K562 (cell line): ENCODE data around the gene RALB. TPM values are rescaled to one million over a fixed set of nuclear protein-coding genes. Genes with fewer than 3 reads are reported as not detected.

Experiments used
- ATAC-seq: fragments of 200-7000 bp; cut with Tn5 transposase; 3 replicates; pipeline ENCODE4 v1.9.1; 2020; ENCODE audit warnings: moderate library complexity
- BruUV-seq: library from RNA; stranded (reverse); fragments of 400-500 nt; replicated peaks from 2 replicates; lab custom pipeline; 2021; lab: Mats Ljungman, UMichigan
- CTCF ChIA-PET: fragments of 300-600 bp; formaldehyde crosslinking; extraction: SDS; loops from one replicate; lab custom pipeline; 2021; ENCODE audit warnings: low intra/inter-chr PET ratio; lab: Yijun Ruan, JAX
- POLR2A ChIA-PET: fragments of 300-600, 350-650 bp; sonication (Branson Sonifier 250); formaldehyde crosslinking; extraction: SDS; loops from one replicate; lab custom pipeline; 2021; ENCODE audit warnings: antibody characterized with exemption, inconsistent platforms; lab: Yijun Ruan, JAX
- DNase-seq, 4 experiments: peaks; one replicate each; pipeline versions ENCODE4 v3.0.0 to v3.0.0-alpha.2; 2011 to 2018; ENCODE audit warnings: low spot score in 3 of 4, mixed read lengths in 3 of 4; ENCODE audit errors: extremely low read depth in 1 of 4
- FAIRE-seq: peaks from 2 replicates; lab custom pipeline; 2011; peaks lifted over from hg19 to GRCh38; lab: Jason Lieb, UNC
- H2AFZ ChIP-seq: 2 replicates; pipeline ENCODE4 v1.6.0; 2011; ENCODE audit warnings: low read depth, low read length, control low read depth, inconsistent platforms
- H3K27ac ChIP-seq: fragments of 200-600 bp; 3 replicates; pipeline ENCODE4 v1.8.0; 2011; ENCODE audit warnings: low read depth, mild to moderate bottlenecking, control low read depth, inconsistent platforms, low read length, moderate library complexity, mixed read lengths; ENCODE audit errors: extremely low read depth
- H3K27me3 ChIP-seq, 2 experiments: fragments of 300-600 bp in 1 of 2; 2 replicates in 1 of 2; 3 replicates in 1 of 2; pipeline versions ENCODE4 v1.6.0 to v1.8.0; 2011; ENCODE audit warnings: inconsistent platforms in 2 of 2, low read length in 2 of 2, mild to moderate bottlenecking in 1 of 2, mixed read lengths in 1 of 2, moderate library complexity in 1 of 2; ENCODE audit not compliant: control insufficient read depth in 2 of 2, insufficient read depth in 2 of 2
- H3K36me3 ChIP-seq: fragments of 300-600 bp; 3 replicates; pipeline ENCODE4 v1.8.0; 2011; ENCODE audit warnings: mild to moderate bottlenecking, low read length, inconsistent platforms; ENCODE audit not compliant: control insufficient read depth, insufficient read depth
- H3K4me1 ChIP-seq, 2 experiments: fragments of 200-600 bp in 1 of 2; replicated peaks in 1 of 2; 2 replicates in 1 of 2; 3 replicates in 1 of 2; pipeline versions ENCODE4 v1.5.1 to v1.8.0; 2011; ENCODE audit warnings: inconsistent platforms in 2 of 2, low read length in 2 of 2, mild to moderate bottlenecking in 1 of 2, mixed read lengths in 1 of 2, moderate library complexity in 1 of 2; ENCODE audit not compliant: control insufficient read depth in 2 of 2, insufficient read depth in 2 of 2
- H3K4me2 ChIP-seq: 2 replicates; pipeline ENCODE4 v1.6.1; 2011; ENCODE audit warnings: low read length, control low read depth, inconsistent platforms, mixed read lengths; ENCODE audit not compliant: insufficient read depth
- H3K4me3 ChIP-seq: fragments of 200-600 bp; sonication (generic), shearing (Covaris generic); 2 replicates; pipeline ENCODE4 v1.5.1; 2016; ENCODE audit warnings: control low read depth, inconsistent platforms
- H3K79me2 ChIP-seq: fragments of 200-600 bp; 3 replicates; pipeline ENCODE4 v1.8.0; 2011; ENCODE audit warnings: low read length, inconsistent platforms; ENCODE audit not compliant: control insufficient read depth, insufficient read depth
- H3K9ac ChIP-seq, 2 experiments: 2 replicates each; pipeline versions ENCODE4 v1.6.0 to v1.6.1; 2011; ENCODE audit warnings: low read depth in 2 of 2, low read length in 2 of 2, control low read depth in 1 of 2, inconsistent platforms in 1 of 2, mild to moderate bottlenecking in 1 of 2, mixed read lengths in 1 of 2; ENCODE audit not compliant: insufficient read depth in 1 of 2
- H3K9me1 ChIP-seq: one replicate; pipeline ENCODE4 v1.6.0; 2011; ENCODE audit warnings: inconsistent platforms, mild to moderate bottlenecking, low read length, moderate library complexity; ENCODE audit not compliant: control insufficient read depth, insufficient read depth
- H3K9me3 ChIP-seq: replicated peaks from 2 replicates; pipeline ENCODE4 v1.5.1; 2011; ENCODE audit warnings: low read depth, low read length, inconsistent platforms; ENCODE audit not compliant: control insufficient read depth, insufficient read depth
- H4K20me1 ChIP-seq: replicated peaks from 2 replicates; pipeline ENCODE4 v1.6.1; 2011; ENCODE audit warnings: low read length, inconsistent platforms, mixed read lengths; ENCODE audit not compliant: control insufficient read depth, insufficient read depth
- EWSR1 ChIP-seq: fragments of 450-650 bp; IDR thresholded peaks from 2 replicates; pipeline ENCODE4 v1.6.1; 2018; ENCODE audit warnings: borderline replicate concordance, mild to moderate bottlenecking, low read depth, moderate library complexity; ENCODE audit not compliant: partially characterized antibody
- KAT8 ChIP-seq: fragments of 450-650 bp; IDR thresholded peaks from 2 replicates; pipeline ENCODE4 v1.6.1; 2016; ENCODE audit warnings: low read depth, mild to moderate bottlenecking
- NFE2L1 ChIP-seq: fragments of 450-650 bp; IDR thresholded peaks from 2 replicates; pipeline ENCODE4 v1.6.1; 2016; ENCODE audit warnings: missing genetic modification characterization, low read depth, mild to moderate bottlenecking, missing compliant biosample characterization, moderate library complexity, borderline replicate concordance
- RB1 ChIP-seq: fragments of 450-650 bp; IDR thresholded peaks from 2 replicates; pipeline ENCODE4 v1.6.1; 2017; ENCODE audit warnings: low read depth, mild to moderate bottlenecking
- STAT6 ChIP-seq: sonication (generic); formaldehyde crosslinking; IDR thresholded peaks from 2 replicates; pipeline ENCODE4 v1.8.1; 2023; ENCODE audit warnings: mild to moderate bottlenecking, missing genetic modification reagents
- ZFP1 ChIP-seq: fragments of 450-650 bp; formaldehyde crosslinking; IDR thresholded peaks from 2 replicates; pipeline ENCODE4 v1.4.0; 2020; ENCODE audit warnings: mild to moderate bottlenecking, mixed read lengths
- ZNF274 ChIP-seq: IDR thresholded peaks from 2 replicates; pipeline ENCODE4 v1.6.1; 2011; ENCODE audit warnings: low read depth, mild to moderate bottlenecking, low read length, moderate library complexity, borderline replicate concordance
- ZNF449 ChIP-seq: fragments of 250-450 bp; sonication (Bioruptor Pico); IDR thresholded peaks from 2 replicates; pipeline ENCODE4 v1.8.0; 2022; ENCODE audit warnings: moderate library complexity, mild to moderate bottlenecking, inconsistent platforms
- WGBS: fragments of 100-300 bp; shearing (Covaris generic); methylation state at CpG from one replicate; pipeline ENCODE4 v1.1.6; 2016; ENCODE audit warnings: low coverage, mixed read lengths; ENCODE audit not compliant: insufficient coverage; ENCODE audit errors: missing lambda C conversion rate; 5-methylcytosine and 5-hydroxymethylcytosine counted together
- in situ Hi-C: fragments of 300-500 bp; cut with MboI; formaldehyde crosslinking; loops from 4 replicates; pipeline ENCODE4 v1.15.0; 2018; ENCODE audit warnings: inconsistent platforms, mixed read lengths
- intact Hi-C: fragments of 100-400 bp; cut with micrococcal nuclease; formaldehyde crosslinking; loops from 2 replicates; pipeline ENCODE4 v1.14.2; 2022
- polyA plus RNA-seq, 8 experiments: library from polyadenylated mRNA; depleted of rRNA in 4 of 8; stranded (reverse) in 5 of 8; unstranded in 3 of 8; fragments of >200 nt; fragmentation: Nextera tagmentation in 2 of 8; fragmentation: Illumina TruSeq in 1 of 8; extraction: Ambion mirVana in 2 of 8; extraction: Trizol in 1 of 8; gene quantifications; 2 replicates each; pipeline versions ENCODE4 v1.2.1 to v1.2.3, GENCODE V29; 2011 to 2014; ENCODE audit warnings: inconsistent platforms in 1 of 8, missing spikeins in 1 of 8
- total RNA-seq, 7 experiments: library from RNA; depleted of rRNA in 6 of 7; stranded (reverse); fragments of >200 nt in 6 of 7; fragmentation: Illumina TruSeq in 2 of 7; extraction: Trizol in 2 of 7; gene quantifications; 2 replicates each; pipeline versions ENCODE4 v1.2.1 to v1.2.3, GENCODE V29; 2011 to 2021; ENCODE audit warnings: low replicate concordance in 1 of 7

Gene RALB
- total and polyA plus RNA-seq, 9 of the 15 experiments (the other 6 are each of a cell fraction or from before 2014, with no cell fraction given) = 14.8 to 65.6 (median 38.4) TPM

GRCh38 chr2:120314690-120315366 lies 62.2 kb downstream of the RALB start:
- no peak for ATAC-seq
- no peak for DNase-seq

GRCh38 chr2:120315367-120316033 lies 62.8 kb downstream of the RALB start:
- POLR2A ChIA-PET = interaction anchor here (1.0 to 1.5 kb wide), 2 partner anchors 10 to 11 kb away, joined by 3 read pairs; no protein-coding TSS in a partner anchor
- TF ChIP-seq STAT6 (CRISPR knock-in tag) (no peak), ZNF449 (CRISPR knock-in tag) (no peak), KAT8 (no peak), ZNF274 (no peak), RB1 (no peak)

More at GRCh38 chr2:120314690-120315366, 62.2 kb downstream of the RALB start:
- in situ Hi-C loops (loop anchor here (10.0 kb wide), 1 partner anchor 200 kb away; no protein-coding TSS in a partner anchor), intact Hi-C loops (loop anchor here (5.0 to 10.0 kb wide), 4 partner anchors 138 to 360 kb away; partner anchors contain the start of gene EPB41L5)
- Histone ChIP-seq H3K27ac (no peak overlapping the region), H4K20me1 (peaks cover 11% of the 10 kb centered on the region), H3K36me3 (no peaks in the 10 kb centered on the region), H3K9me3 (no peaks in the 10 kb centered on the region), H3K27me3 (peaks cover 44 to 79% of the 10 kb centered on the region in 2 experiments), H3K4me3 (no peak overlapping the region), H3K4me1 (peaks cover 0 to 6% of the 10 kb centered on the region in 2 experiments; a peak in 2 of 5 replicates), H3K9ac (no peak overlapping the region), H3K9me1 (peaks cover 4% of the 10 kb centered on the region), H2AFZ (no peak overlapping the region), H3K4me2 (no peak overlapping the region), H3K79me2 (no peaks in the 10 kb centered on the region)
- BruUV-seq = no TSS peak
- FAIRE-seq = no peak
- ChIA-PET POLR2A (interaction anchor here (1.0 to 1.2 kb wide), 2 partner anchors 11 to 130 kb away, joined by 3 to 4 read pairs; no protein-coding TSS in a partner anchor), CTCF (no interaction called here)
- WGBS = 4% methylated on average over 19 of the region's 19 CpGs
- TF ChIP-seq EWSR1 = no peak
- no peak for TF ChIP-seq NFE2L1
- TF ChIP-seq ZFP1 (CRISPR knock-in tag) = no peak

More at GRCh38 chr2:120315367-120316033, 62.8 kb downstream of the RALB start:
- Histone ChIP-seq H3K4me2 (no peak overlapping the region), H3K9me3 (no peaks in the 10 kb centered on the region), H3K27me3 (peaks cover 50 to 83% of the 10 kb centered on the region in 2 experiments), H3K4me3 (no peak overlapping the region), H3K79me2 (no peaks in the 10 kb centered on the region), H3K9me1 (peaks cover 4% of the 10 kb centered on the region), H2AFZ (no peak overlapping the region), H3K36me3 (no peaks in the 10 kb centered on the region), H3K9ac (no peak overlapping the region), H4K20me1 (peaks cover 17% of the 10 kb centered on the region), H3K27ac (no peak overlapping the region), H3K4me1 (peaks cover 0 to 6% of the 10 kb centered on the region in 2 experiments; a peak in 2 of 5 replicates)
- in situ Hi-C loops = loop anchor here (10.0 kb wide), 1 partner anchor 201 kb away; no protein-coding TSS in a partner anchor
- FAIRE-seq (no peak), DNase-seq (no peak), ATAC-seq (no peak)
- CTCF ChIA-PET = no interaction called here
- BruUV-seq = no TSS peak
- intact Hi-C loops = loop anchor here (10.0 kb wide), 2 partner anchors 301 to 359 kb away; partner anchors contain the start of gene EPB41L5
- WGBS = under 1% methylated on average over 17 of the region's 17 CpGs
